HS-27A (cell line): ENCODE measurements around the gene CDYL.

ENCODE experiments used
- DNase-seq: peaks from one replicate; pipeline ENCODE4 v3.0.0-alpha.2; 2012; ENCODE audit warnings: low read depth, missing footprints

Gene CDYL

DNA sequence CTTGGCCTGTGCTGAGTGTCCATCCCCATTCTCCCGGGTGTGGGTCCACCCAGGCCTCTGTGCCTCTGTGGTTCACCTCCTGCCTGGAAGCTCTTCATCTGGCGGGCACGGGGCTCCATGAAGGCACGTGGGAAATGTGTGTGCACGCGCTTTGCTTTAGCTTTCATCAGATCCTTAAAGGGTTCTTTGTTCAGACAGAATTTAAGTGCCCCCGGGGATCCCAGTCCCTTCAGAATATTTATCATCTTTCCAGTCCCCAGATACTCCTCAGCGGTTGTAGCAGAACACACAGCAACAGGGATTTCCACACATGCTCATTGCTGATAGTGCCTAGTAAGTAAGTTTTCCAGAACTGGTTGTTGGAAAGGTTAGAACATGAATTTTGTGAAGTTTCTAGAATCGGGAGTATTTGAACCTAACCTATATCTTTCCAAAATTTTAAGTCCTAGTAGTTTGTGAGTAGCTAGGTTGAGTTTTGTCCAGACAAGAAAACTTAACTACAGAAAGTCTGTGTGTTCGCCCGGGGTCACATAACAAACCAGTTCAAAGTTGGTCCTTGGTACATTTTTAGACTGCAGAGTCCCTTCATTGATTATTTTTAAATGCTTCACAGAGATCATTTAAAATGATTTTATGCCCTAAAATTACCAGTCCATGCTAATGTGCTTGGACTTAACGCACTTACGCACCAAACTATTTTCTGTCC is 159.9 kb downstream of the CDYL start:
- DNase-seq, result no peak

- no peak for DNase-seq
These were observed 160.5 kb downstream of the CDYL start for GRCh38 chr6:4936681-4937041.

DNA sequence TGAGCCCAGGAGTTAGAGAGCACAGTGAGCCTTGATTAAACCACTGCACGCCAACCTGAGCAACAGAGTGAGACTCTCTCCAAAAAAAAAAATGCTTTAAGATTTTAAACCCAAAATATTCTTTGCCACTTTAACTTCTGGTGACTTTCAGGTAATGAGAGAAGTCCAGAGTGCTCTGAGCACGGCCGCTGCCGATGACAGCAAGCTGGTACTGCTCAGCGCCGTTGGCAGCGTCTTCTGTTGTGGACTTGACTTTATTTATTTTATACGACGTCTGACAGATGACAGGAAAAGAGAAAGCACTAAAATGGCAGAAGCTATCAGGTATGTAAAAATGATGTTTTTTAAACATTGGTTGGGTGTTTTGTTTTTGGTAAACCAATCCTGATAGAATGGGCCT is 161.2 kb downstream of the CDYL start:
- DNase-seq, result no peak

- no peak for DNase-seq
These were observed 163.0 kb downstream of the CDYL start for GRCh38 chr6:4939241-4939640.

GRCh38 chr6:4940416-4940815 is 164.2 kb downstream of the CDYL start:
- no peak for DNase-seq

DNA sequence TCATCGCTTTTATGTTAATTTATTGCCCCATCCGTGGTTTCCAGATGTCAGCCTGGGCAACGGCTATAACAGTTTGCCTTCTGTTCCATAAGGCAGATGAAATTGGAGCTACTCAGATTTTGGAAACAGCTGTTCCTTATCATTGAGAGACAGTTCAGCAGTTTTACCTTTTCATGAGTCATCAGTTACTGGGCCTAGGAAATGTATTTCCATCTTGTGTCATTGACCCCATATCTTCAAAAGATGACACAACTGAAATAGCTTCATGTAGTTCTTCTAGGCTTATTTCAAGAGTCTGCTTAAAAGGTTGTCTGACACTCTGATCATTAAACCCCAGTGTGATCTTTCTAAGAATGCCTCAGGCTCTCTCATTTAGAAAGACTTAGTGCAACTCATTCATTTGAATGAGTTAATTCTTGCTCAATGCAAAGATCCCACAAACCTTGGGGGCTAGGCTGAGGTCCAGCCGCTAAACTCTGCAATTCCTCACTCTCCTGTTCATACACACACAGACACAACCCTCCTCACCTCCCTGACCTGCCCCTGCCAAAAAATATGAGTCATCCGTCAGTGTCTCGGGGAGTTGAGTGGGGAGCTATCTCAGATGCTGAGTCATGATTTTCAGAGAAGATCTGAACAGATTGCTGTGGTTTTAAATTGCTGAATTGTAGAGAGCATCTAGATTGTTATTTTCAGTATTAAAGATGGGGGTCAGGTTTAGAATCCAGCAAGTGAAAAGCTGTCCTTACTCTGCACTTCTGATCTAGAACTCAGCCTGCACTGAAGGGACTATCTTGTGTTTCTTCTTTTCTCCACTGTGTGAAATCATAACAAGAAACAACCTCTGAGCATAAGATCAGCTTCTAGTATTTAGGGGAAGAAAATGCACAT is 165.8 kb downstream of the CDYL start:
- peak; percentile 54 for DNase-seq

DNA sequence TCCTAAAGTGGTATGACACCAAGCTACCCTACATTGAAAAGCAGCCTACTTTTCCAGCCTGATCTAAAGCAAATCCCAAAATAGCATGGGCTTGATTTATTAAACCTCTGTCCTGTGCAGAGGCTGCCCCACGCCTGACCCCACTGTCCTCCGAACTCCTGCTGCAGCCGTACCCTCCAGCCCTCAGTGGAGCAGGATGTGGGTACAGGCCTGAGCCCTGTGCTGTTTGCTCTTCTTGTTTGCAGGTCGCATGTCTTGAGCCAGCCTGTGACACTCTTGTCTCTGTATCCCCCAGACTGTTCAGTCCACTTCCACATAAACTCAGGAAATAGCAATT is 166.4 kb downstream of the CDYL start:
- DNase-seq, result no peak

GRCh38 chr6:4943716-4944115 is 167.5 kb downstream of the CDYL start:
- no peak for DNase-seq

- DNase-seq, result no peak
These were observed 168.1 kb downstream of the CDYL start for GRCh38 chr6:4944325-4944724.

GRCh38 chr6:4946521-4946920 is 170.3 kb downstream of the CDYL start:
- DNase-seq, result no peak

- no peak for DNase-seq
These were observed 171.5 kb downstream of the CDYL start for GRCh38 chr6:4947716-4948115.

DNA sequence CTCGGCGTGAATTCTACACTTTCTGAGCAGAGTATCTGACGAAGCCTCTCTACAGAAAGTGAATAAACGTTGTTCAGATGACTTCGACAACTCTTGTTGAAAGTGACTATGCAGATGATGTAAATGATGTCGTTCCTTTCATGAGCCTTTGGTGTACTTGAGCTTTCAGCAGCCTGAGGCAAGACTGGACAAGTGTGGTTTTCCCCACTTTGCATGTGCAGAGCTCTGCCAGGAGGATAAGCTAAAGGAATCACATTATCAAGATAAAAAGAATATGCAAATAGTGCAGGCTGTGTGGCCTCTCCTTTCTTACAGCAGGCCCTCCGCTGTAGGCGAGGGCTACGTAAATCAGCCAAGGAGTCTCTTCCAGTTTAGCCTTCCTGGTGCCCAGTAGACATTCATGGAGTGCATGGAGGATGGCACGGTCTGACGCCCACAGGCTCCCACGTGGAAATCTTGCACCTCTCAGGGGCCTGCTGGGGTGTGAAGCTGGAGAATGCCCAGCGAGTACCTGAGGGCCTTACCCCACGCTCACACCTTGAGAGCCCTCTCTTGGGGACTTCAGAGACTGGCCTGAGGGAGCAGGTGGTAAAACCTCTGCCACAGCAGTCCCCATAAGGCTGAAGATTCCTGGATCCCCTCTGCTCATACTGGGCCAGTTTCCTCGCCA is 172.7 kb downstream of the CDYL start:
- no peak for DNase-seq

GRCh38 chr6:4950076-4950475 is 173.9 kb downstream of the CDYL start:
- no peak for DNase-seq

DNA sequence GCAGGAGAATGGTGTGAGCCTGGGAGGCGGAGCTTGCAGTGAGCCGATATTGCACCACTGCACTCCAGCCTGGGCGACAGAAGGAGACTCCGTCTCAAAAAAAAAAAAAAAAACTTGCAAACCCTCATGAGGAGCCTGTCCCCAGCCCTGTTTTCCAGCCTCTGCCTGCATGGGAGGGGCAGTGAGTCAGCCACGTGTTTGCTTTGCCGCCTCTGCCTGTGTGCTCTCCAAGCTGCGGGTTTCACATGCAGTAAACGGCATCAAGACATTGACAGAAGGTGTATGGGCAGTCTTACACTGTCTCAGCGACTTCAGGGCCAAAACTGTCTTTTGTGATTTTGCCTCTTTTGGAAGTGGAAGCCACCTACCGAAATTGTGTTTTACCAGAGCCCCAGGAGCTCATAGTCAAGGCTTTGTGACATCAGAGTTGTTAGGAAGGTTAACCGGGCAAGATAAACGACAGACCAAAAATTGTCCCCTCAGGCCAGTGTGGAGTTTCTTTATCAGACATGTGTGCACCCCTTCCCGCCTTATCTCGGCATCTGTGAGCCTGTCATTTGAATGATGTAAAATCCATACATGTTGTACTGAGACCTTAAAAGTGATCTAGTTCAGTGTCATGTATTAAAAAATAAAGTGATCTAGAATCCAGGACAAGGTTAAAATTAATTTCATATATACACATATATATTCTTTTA is 174.8 kb downstream of the CDYL start:
- no peak for DNase-seq

DNA sequence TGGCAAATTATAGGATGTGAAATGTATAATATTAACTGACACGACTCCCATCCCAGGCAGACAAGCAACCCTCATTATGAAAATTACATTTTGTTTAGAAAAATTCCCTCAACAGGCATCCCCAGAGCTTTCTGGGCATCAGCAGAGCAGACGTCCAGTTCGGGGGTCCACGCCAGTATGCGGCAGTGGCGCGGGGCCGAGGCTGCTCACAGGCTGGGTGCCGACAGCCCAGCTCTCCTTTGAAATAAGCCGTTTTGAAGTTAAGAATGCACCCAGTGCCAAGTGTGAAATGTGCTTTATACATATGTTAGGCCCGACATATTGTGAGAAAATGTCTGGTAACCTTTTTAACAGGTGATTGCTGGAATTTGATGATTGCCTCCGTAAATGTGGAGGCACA is 177.2 kb downstream of the CDYL start:
- DNase-seq, result no peak

DNA sequence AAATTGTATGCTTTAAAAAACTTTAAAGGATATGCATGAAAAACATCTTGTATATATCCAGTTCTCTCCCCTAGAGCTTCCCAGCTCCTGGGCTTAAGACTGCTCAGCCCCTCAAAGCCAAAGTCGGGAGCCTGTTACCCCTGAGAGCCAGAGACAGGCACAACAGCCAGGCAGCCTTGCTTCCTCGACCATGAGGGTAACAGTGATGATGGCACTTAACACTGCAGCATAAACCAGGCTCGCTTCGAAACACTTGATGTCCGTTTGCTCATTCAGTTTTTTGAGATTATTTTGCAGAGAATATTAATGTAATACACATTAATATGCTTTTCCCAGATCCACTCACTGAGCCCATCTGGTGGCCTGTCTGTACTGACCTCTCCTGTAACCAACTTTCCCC is 180.4 kb downstream of the CDYL start:
- DNase-seq, result no peak

DNA sequence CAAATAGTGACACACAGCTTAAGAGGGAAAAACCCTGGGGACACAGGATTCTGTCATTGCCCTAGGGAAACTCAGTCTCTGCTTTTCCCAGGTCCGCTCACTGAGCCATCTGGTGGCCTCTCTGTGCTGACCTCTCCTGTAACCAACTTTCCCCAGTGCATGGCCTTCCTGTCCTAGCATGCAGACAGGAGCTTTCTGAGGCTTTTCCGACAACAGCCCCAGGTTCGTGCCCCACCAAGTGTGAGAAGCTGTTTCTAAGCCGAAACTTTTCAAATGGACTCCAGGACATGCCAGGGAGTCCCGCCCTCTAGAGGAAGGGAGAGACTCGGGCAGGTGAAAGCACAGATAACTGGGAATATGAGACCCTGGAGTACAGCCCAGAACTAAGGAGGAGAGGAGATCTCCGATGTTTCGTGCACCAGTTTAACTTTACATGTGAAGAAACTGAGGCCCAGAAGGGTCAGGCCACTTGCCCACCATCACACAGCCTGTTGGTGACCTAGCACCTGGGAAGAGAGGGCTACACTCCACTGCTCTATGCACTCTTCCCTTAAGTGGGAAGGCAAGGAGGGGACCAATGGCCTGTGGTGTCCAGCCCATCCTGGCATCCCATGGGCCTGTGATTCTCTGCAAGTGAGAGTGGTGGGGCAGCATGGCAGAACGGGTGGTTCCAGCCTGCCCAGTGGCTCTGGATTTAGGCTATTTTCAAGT is 181.5 kb downstream of the CDYL start:
- no peak for DNase-seq

DNA sequence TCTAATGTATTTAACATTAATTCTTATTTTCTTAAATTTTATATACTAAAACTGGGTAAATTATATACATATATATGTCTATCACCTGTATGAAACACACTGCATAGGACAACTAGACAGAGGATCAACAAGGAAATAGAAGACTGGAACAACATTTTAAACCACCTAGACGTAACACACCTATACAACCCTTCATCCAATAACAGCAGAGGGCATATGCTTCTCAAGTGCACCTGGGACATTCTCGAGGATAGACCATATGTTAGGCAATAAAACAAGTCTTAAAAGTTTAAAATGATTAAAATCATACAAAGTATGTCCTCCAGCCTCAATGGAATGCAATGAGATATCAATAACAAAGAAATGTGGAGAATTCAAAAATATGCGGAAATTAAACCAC is 182.4 kb downstream of the CDYL start:
- DNase-seq, result no peak

DNA sequence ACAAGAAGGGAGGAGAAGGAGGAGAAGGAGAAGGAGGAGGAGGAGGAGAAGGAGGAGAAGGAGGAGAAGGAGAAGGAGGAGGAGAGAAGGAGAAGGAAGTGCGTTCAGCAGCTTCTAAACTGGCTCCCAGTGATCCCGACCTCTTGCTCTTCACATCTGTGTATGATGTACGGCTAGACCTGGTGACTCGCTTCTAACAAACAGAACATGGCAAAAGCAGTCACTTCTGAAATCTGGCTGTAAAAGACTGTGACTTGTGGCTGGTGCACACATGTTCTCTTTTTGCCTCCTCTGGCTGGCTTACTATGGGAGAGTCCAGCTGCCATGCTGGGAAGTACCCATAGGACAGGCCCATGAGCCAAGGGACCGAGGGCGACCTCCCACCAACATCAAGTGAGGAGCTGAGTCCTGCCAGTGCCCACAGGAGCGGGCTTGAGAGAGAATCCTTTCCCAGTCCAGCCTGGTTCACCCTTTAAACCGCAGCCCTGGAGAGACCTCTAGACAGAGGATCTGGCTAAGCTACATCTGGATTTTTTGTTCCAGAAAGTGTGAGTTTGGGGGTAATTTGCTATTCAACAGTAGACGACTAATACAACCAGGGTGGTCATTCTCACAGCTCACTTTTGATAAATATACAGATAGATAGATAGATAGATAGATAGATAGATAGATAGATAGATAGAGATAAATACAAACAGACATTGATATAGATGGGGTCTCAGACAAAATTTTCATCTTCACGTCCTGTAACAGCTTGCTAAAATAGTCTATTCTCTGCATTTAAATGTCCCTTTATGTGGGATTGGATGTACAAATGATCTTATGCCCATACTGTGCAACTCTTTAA is 185.3 kb downstream of the CDYL start:
- DNase-seq, result no peak

- DNase-seq, result no peak
These were observed 186.7 kb downstream of the CDYL start for GRCh38 chr6:4962905-4963304.
